Keratinocyte (primary cell): Measurements from ENCODE around the gene NRP2. TPM values are rescaled to one million over a fixed set of nuclear protein-coding genes. Genes with fewer than 3 reads are reported as not detected.

ENCODE experiments used
- DNase-seq: peaks from one replicate; pipeline ENCODE4 v3.0.0-alpha.2; 2011; ENCODE audit warnings: low read depth, missing footprints, low spot score
- FAIRE-seq: peaks from 2 replicates; lab custom pipeline; 2011; peaks lifted over from hg19 to GRCh38; lab: Jason Lieb, UNC
- H2AFZ ChIP-seq: 2 replicates; pipeline ENCODE4 v1.6.0; 2012; ENCODE audit warnings: low read length, control low read depth, inconsistent platforms; ENCODE audit not compliant: control insufficient read depth
- H3K27ac ChIP-seq: 2 replicates; pipeline ENCODE4 v1.5.1; 2011; ENCODE audit warnings: low read length; ENCODE audit not compliant: control insufficient read depth, insufficient read depth
- H3K27me3 ChIP-seq: 3 replicates; pipeline ENCODE4 v1.6.0; 2011; ENCODE audit warnings: low read length; ENCODE audit not compliant: control insufficient read depth, insufficient read depth; ENCODE audit errors: extremely low read depth
- H3K36me3 ChIP-seq, 2 experiments: 2 replicates in 1 of 2; 3 replicates in 1 of 2; pipeline ENCODE4 v1.5.1; 2011; ENCODE audit warnings: low read length in 2 of 2, mild to moderate bottlenecking in 1 of 2; ENCODE audit not compliant: control insufficient read depth in 2 of 2, insufficient read depth in 2 of 2; ENCODE audit errors: extremely low read depth in 1 of 2
- H3K4me1 ChIP-seq: 3 replicates; pipeline ENCODE4 v1.5.1; 2011; ENCODE audit warnings: low read length; ENCODE audit not compliant: control insufficient read depth, insufficient read depth; ENCODE audit errors: extremely low read depth
- H3K4me2 ChIP-seq: 3 replicates; pipeline ENCODE4 v1.6.0; 2011; ENCODE audit warnings: low read depth, low read length; ENCODE audit not compliant: control insufficient read depth, insufficient read depth; ENCODE audit errors: extremely low read depth
- H3K4me3 ChIP-seq, 3 experiments: fragments of 200-600 bp in 1 of 3; sonication (generic) in 1 of 3; 2 replicates in 2 of 3; 3 replicates in 1 of 3; pipeline ENCODE4 v1.5.1; 2011 to 2016; ENCODE audit warnings: low read length in 3 of 3, mild to moderate bottlenecking in 3 of 3, control low read depth in 2 of 3, inconsistent platforms in 1 of 3, low read depth in 1 of 3, mixed read lengths in 1 of 3, mixed run types in 1 of 3, moderate library complexity in 1 of 3; ENCODE audit not compliant: control insufficient read depth in 2 of 3, insufficient read depth in 2 of 3; ENCODE audit errors: extremely low read depth in 1 of 3
- H3K79me2 ChIP-seq: 2 replicates; pipeline ENCODE4 v1.6.0; 2012; ENCODE audit warnings: low read length; ENCODE audit not compliant: control insufficient read depth, insufficient read depth
- H3K9ac ChIP-seq: 3 replicates; pipeline ENCODE4 v1.6.0; 2011; ENCODE audit warnings: low read length; ENCODE audit not compliant: control insufficient read depth, insufficient read depth; ENCODE audit errors: extremely low read depth
- H3K9me1 ChIP-seq: 3 replicates; pipeline ENCODE4 v1.6.0; 2011; ENCODE audit warnings: low read length; ENCODE audit not compliant: control insufficient read depth, insufficient read depth; ENCODE audit errors: extremely low read depth
- H3K9me3 ChIP-seq: 2 replicates; pipeline ENCODE4 v1.5.1; 2012; ENCODE audit warnings: low read depth, low read length; ENCODE audit not compliant: control insufficient read depth
- H4K20me1 ChIP-seq: 3 replicates; pipeline ENCODE4 v1.6.0; 2011; ENCODE audit warnings: low read length; ENCODE audit not compliant: control insufficient read depth, insufficient read depth; ENCODE audit errors: extremely low read depth
- CTCF ChIP-seq, 3 experiments: IDR thresholded peaks in 1 of 3; conservative IDR thresholded peaks in 1 of 3; optimal IDR thresholded peaks in 1 of 3; 2 replicates in 2 of 3; 3 replicates in 1 of 3; pipeline versions ENCODE3 to v1.5.1; 2011; ENCODE audit warnings: low read length in 3 of 3, mild to moderate bottlenecking in 3 of 3, moderate library complexity in 2 of 3, control low read depth in 1 of 3, inconsistent platforms in 1 of 3; ENCODE audit not compliant: insufficient read depth in 2 of 3; ENCODE audit errors: extremely low read depth in 1 of 3
- EZH2 ChIP-seq: IDR thresholded peaks from one replicate; pipeline ENCODE4 v1.6.1; 2012; ENCODE audit warnings: inconsistent platforms, mild to moderate bottlenecking, low read length, moderate library complexity
- dilution Hi-C: fragments of 300-500 bp; cut with MboI; formaldehyde crosslinking; loops from one replicate; pipeline ENCODE4 v1.7.0; 2020; ENCODE audit warnings: low sequenced_read_pairs; ENCODE audit not compliant: extremely low pct_ligation_motif_present
- polyA plus RNA-seq, 5 experiments: library from polyadenylated mRNA; depleted of rRNA in 3 of 5; stranded (reverse) in 3 of 5; stranded (forward) in 1 of 5; unstranded in 1 of 5; fragments of >200 nt; gene quantifications; 1 replicate in 1 of 5; 2 replicates in 3 of 5; 3 replicates in 1 of 5; pipeline versions ENCODE4 v1.2.1 to v1.2.3, GENCODE V29; 2011 to 2012; ENCODE audit warnings: missing spikeins in 2 of 5, low read depth in 1 of 5, low replicate concordance in 1 of 5

Gene NRP2
- polyA plus RNA-seq, 1 donor (not counting 4 experiments of a cell fraction or from before 2014, with no cell fraction given) = 20.6 TPM

DNA sequence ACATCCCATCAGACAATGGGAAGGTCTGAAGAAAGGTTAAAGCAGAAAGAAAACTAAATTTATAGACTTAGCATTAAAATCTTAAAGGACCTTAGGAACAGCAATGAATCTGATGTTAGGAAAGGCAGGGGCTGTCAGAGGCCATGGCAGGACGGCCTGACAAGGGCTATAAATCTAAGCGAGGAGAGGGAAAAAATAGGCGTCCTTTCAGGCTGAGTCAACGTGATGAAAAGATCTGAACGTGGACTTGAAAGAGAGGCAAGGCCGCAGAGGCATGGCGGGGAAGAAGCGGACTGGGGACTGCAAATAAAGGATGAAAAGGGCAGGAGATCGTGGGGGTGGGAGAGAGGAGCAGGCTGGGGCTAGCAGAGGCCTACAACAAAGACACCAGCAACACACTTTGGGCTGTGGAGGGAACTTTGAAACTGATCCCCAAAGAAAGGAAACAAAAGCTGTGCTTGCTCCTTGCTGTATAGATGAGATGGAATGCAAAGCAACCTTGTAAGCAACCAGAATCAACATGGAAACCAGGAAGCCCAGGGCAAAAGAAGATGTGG, 145.6 kb downstream of the NRP2 start:
- Histone ChIP-seq H3K4me2 (no peak overlapping the region), H3K27ac (no peak overlapping the region), H3K9me1 (no peaks in the 10 kb centered on the region), H2AFZ (no peak overlapping the region), H3K4me1 (no peaks in the 10 kb centered on the region), H3K9me3 (no peaks in the 10 kb centered on the region), H3K4me3 (no peak overlapping the region), H3K79me2 (no peaks in the 10 kb centered on the region), H3K9ac (no peak overlapping the region), H4K20me1 (no peaks in the 10 kb centered on the region), H3K27me3 (no peaks in the 10 kb centered on the region), H3K36me3 (no peaks in the 10 kb centered on the region)
- no peak for DNase-seq
- TF ChIP-seq CTCF (optimal IDR thresholded peaks at IDR 0.05 in 1 of 3, IDR thresholded peaks at IDR 0.05 in 1 of 3, conservative IDR thresholded peaks at IDR 0.05 in 1 of 3; ENCODE audit: extremely low read depth in 1 of 3, insufficient read depth in 2 of 3, low read length in 3 of 3) (no peak), EZH2 (no peak)
- no peak for FAIRE-seq
- dilution Hi-C loops = no loop called here

DNA sequence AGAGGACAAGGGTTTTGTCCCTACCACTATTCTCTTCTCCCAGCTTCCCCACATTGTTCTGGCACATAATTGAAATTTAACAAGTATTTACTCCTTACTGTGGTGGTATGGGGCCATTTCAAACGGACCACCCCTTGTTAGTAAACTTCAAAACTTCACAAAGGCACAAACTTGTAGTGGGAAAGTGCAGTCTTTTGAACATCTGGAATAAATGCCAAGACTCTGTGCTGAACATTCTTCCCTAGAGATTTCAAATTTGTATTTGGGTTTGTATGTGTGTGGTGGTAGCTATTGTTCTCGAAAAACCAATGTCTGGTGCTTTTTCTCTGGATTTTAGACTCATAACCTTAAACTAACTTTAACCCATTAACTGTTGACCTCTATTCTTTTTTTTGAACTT, 151.6 kb downstream of the NRP2 start:
- no peak overlapping the region for H2AFZ ChIP-seq
- H4K20me1 ChIP-seq = no peaks in the 10 kb centered on the region
- H3K27ac ChIP-seq = no peak overlapping the region
- H3K36me3 ChIP-seq = no peaks in the 10 kb centered on the region
- DNase-seq = no peak
- H3K4me1 ChIP-seq = no peaks in the 10 kb centered on the region
- no peak for TF ChIP-seq EZH2
- no peak for TF ChIP-seq CTCF (optimal IDR thresholded peaks at IDR 0.05 in 1 of 3, IDR thresholded peaks at IDR 0.05 in 1 of 3, conservative IDR thresholded peaks at IDR 0.05 in 1 of 3; ENCODE audit: extremely low read depth in 1 of 3, insufficient read depth in 2 of 3, low read length in 3 of 3)
- H3K27me3 ChIP-seq = no peaks in the 10 kb centered on the region
- H3K9me1 ChIP-seq = no peaks in the 10 kb centered on the region
- dilution Hi-C loops = no loop called here
- no peaks in the 10 kb centered on the region for H3K9me3 ChIP-seq
- no peak overlapping the region for H3K4me3 ChIP-seq
- FAIRE-seq = no peak
- no peak overlapping the region for H3K4me2 ChIP-seq
- no peaks in the 10 kb centered on the region for H3K79me2 ChIP-seq
- H3K9ac ChIP-seq = no peak overlapping the region
